PFSK-1 (cell line): ENCODE results near the gene SOD1.

ENCODE experiments used
- FOXP2 ChIP-seq: optimal IDR thresholded peaks from 2 replicates; pipeline ENCODE3; 2011; ENCODE audit warnings: borderline replicate concordance, control low read depth, inconsistent platforms; ENCODE audit not compliant: insufficient read depth; ENCODE audit errors: extremely low read length, extremely low read depth
- POLR2AphosphoS5 ChIP-seq: IDR thresholded peaks from 2 replicates; pipeline ENCODE4 v1.6.1; 2012; ENCODE audit warnings: low read depth, mild to moderate bottlenecking, control low read depth, low read length, moderate library complexity
- REST ChIP-seq, 2 experiments: IDR thresholded peaks; 2 replicates each; pipeline versions ENCODE4 v1.6.1 to v1.8.0; 2011 to 2012; ENCODE audit warnings: low read depth in 2 of 2, low read length in 2 of 2, control low read depth in 1 of 2, inconsistent platforms in 1 of 2, mild to moderate bottlenecking in 1 of 2, moderate library complexity in 1 of 2; ENCODE audit not compliant: insufficient read depth in 1 of 2
- SIN3A ChIP-seq: IDR thresholded peaks from 2 replicates; pipeline ENCODE4 v1.6.1; 2012; ENCODE audit warnings: mild to moderate bottlenecking, low read length, moderate library complexity, borderline replicate concordance; ENCODE audit not compliant: insufficient read depth
- TAF1 ChIP-seq: IDR thresholded peaks from 2 replicates; pipeline ENCODE4 v1.6.1; 2012; ENCODE audit warnings: low read length, control low read depth, borderline replicate concordance; ENCODE audit not compliant: insufficient read depth

SOD1 gene

GRCh38 chr21:31684918-31685317 is 25.4 kb downstream of the SOD1 start:
- TF ChIP-seq POLR2AphosphoS5 (no peak), TAF1 (no peak), FOXP2 (no peak), SIN3A (no peak)

- TF ChIP-seq POLR2AphosphoS5 (no peak), SIN3A (no peak), TAF1 (no peak), REST (IDR thresholded peaks at IDR 0.05; ENCODE audit: insufficient read depth in 1 of 2, low read depth in 2 of 2, low read length in 2 of 2) (no peak), FOXP2 (no peak)
Measured at GRCh38 chr21:31686272-31686915, 26.9 kb downstream of the SOD1 start.

GRCh38 chr21:31687108-31687507 is 27.6 kb downstream of the SOD1 start:
- TF ChIP-seq SIN3A, result no peak
- no peak for TF ChIP-seq REST (IDR thresholded peaks at IDR 0.05; ENCODE audit: insufficient read depth in 1 of 2, low read depth in 2 of 2, low read length in 2 of 2)
- no peak for TF ChIP-seq POLR2AphosphoS5

- TF ChIP-seq POLR2AphosphoS5 (no peak), FOXP2 (no peak), SIN3A (no peak), TAF1 (no peak), REST (IDR thresholded peaks at IDR 0.05; ENCODE audit: insufficient read depth in 1 of 2, low read depth in 2 of 2, low read length in 2 of 2) (no peak)
Measured at GRCh38 chr21:31688603-31689368, 29.3 kb downstream of the SOD1 start.

GRCh38 chr21:31693222-31693621 is 33.7 kb downstream of the SOD1 start:
- no peak for TF ChIP-seq POLR2AphosphoS5
- no peak for TF ChIP-seq TAF1
- no peak for TF ChIP-seq REST (IDR thresholded peaks at IDR 0.05; ENCODE audit: insufficient read depth in 1 of 2, low read depth in 2 of 2, low read length in 2 of 2)
- TF ChIP-seq FOXP2, result no peak
- no peak for TF ChIP-seq SIN3A
